HFFc6 (cell line): ENCODE data around the gene PPDPF. TPM values are rescaled to one million over a fixed set of nuclear protein-coding genes. Genes with fewer than 3 reads are reported as not detected.
A peak's percentile ranks its signal among the peaks of the same experiment; 100 is the strongest.

Source experiments
- DNase-seq: peaks from one replicate; pipeline ENCODE4 v3.0.0-alpha.2; 2018
- H3K27ac Mint-ChIP-seq: 2 replicates; pipeline ENCODE4 v1.8.0; 2020; ENCODE audit warnings: mild to moderate bottlenecking, mixed read lengths
- H3K27me3 Mint-ChIP-seq: 2 replicates; pipeline ENCODE4 v1.8.0; 2021; ENCODE audit warnings: mild to moderate bottlenecking, moderate library complexity, mixed read lengths; ENCODE audit not compliant: insufficient read depth
- H3K36me3 Mint-ChIP-seq: 2 replicates; pipeline ENCODE4 v1.8.0; 2021; ENCODE audit warnings: low read depth, mixed read lengths
- H3K4me1 Mint-ChIP-seq: 2 replicates; pipeline ENCODE4 v1.8.0; 2020; ENCODE audit warnings: low read depth, mixed read lengths
- H3K4me3 Mint-ChIP-seq: 2 replicates; pipeline ENCODE4 v1.8.0; 2020; ENCODE audit warnings: mild to moderate bottlenecking, moderate library complexity, mixed read lengths
- H3K9me3 Mint-ChIP-seq: 2 replicates; pipeline ENCODE4 v1.8.0; 2020; ENCODE audit warnings: mild to moderate bottlenecking, mixed read lengths
- CTCF ChIP-seq: fragments of 200-600 bp; sonication (generic); IDR thresholded peaks from 2 replicates; pipeline ENCODE4 v1.5.0; 2021; ENCODE audit warnings: antibody characterized with exemption, mild to moderate bottlenecking
- long read RNA-seq: library from polyadenylated mRNA; unstranded; transcript quantifications from one replicate; pipeline ENCODE4 v2.0.0, GENCODE V29; 2019
- total RNA-seq, 6 experiments: library from RNA; stranded (reverse); fragmentation: NEBNext Ultra II Directional; extraction: Animal tissue kit (Norgen Biotek cat#: 25700); gene quantifications; 2 replicates in 1 of 6; 3 replicates in 5 of 6; pipeline ENCODE4 v1.2.3, GENCODE V29; 2021

Gene PPDPF
- total RNA-seq, result 100 to 1,000 TPM; 388 to 518 (median 443) TPM
- long read RNA-seq, partial matches to known transcripts, result 0 of 1 reads
- long read RNA-seq, other reads (novel, unspliced or antisense), result 0 of 1 reads

- Mint-ChIP-seq H3K4me1 (no peaks in the 10 kb centered on the region), H3K9me3 (no peaks in the 10 kb centered on the region), H3K36me3 (peaks cover 5% of the 10 kb centered on the region; the same call in 1 of the 2 replicates), H3K27ac (peak within 1 kb of the TSS; percentile 76), H3K4me3 (peak within 1 kb of the TSS; percentile 93), H3K27me3 (peaks cover 3% of the 10 kb centered on the region)
- no peak for TF ChIP-seq CTCF
- peak; percentile 58 for DNase-seq
These were observed at the start of gene PPDPF for GRCh38 chr20:63520504-63520933. Gene PPDPF (plus strand): TSS chr20:63520765. CDS start chr20:63521309, 544 bp downstream.

GRCh38 chr20:63471002-63471716, 49.4 kb upstream of the PPDPF start:
- H3K27me3 Mint-ChIP-seq, result peaks cover 25% of the 10 kb centered on the region
- no peaks in the 10 kb centered on the region for H3K4me1 Mint-ChIP-seq
- DNase-seq, result no peak
- H3K9me3 Mint-ChIP-seq, result no peaks in the 10 kb centered on the region
- no peak overlapping the region for H3K4me3 Mint-ChIP-seq
- no peaks in the 10 kb centered on the region for H3K36me3 Mint-ChIP-seq
- no peak for TF ChIP-seq CTCF
- no peak overlapping the region for H3K27ac Mint-ChIP-seq

GRCh38 chr20:63471717-63471980, 48.9 kb upstream of the PPDPF start:
- DNase-seq, result no peak
- Mint-ChIP-seq H3K9me3 (no peaks in the 10 kb centered on the region), H3K27me3 (peaks cover 25% of the 10 kb centered on the region), H3K36me3 (no peaks in the 10 kb centered on the region), H3K4me1 (no peaks in the 10 kb centered on the region), H3K4me3 (no peak overlapping the region), H3K27ac (no peak overlapping the region)
- no peak for TF ChIP-seq CTCF

- no peak for TF ChIP-seq CTCF
- Mint-ChIP-seq H3K27ac (no peak within 1 kb of the TSS), H3K27me3 (peaks cover 23% of the 10 kb centered on the region), H3K4me3 (no peak within 1 kb of the TSS), H3K4me1 (no peaks in the 10 kb centered on the region), H3K9me3 (no peaks in the 10 kb centered on the region), H3K36me3 (no peaks in the 10 kb centered on the region)
- DNase-seq, result no peak
These were observed 48.4 kb upstream of the PPDPF start, which contains the start of gene KCNQ2 for GRCh38 chr20:63471981-63472831. Gene KCNQ2 (minus strand): TSS chr20:63472655. CDS start chr20:63472463, 192 bp downstream.

- Mint-ChIP-seq H3K4me3 (no peak overlapping the region), H3K36me3 (no peaks in the 10 kb centered on the region), H3K27me3 (peaks cover 22% of the 10 kb centered on the region), H3K4me1 (no peaks in the 10 kb centered on the region), H3K27ac (no peak overlapping the region), H3K9me3 (no peaks in the 10 kb centered on the region)
- TF ChIP-seq CTCF, result no peak
- no peak for DNase-seq
These were observed 47.6 kb upstream of the PPDPF start for GRCh38 chr20:63472862-63473390.
